Mesendoderm (in vitro differentiated cells): ENCODE results near the gene DFFA.

ENCODE experiments used
- DNase-seq: peaks from one replicate; pipeline ENCODE4 v3.0.0; 2013
- H2AK5ac ChIP-seq: 2 replicates; pipeline ENCODE4 v1.6.1; 2013; ENCODE audit warnings: low read length, inconsistent platforms
- H2BK120ac ChIP-seq: 2 replicates; pipeline ENCODE4 v1.6.1; 2013; ENCODE audit warnings: low read depth, mild to moderate bottlenecking, low read length, moderate library complexity, mixed read lengths
- H2BK15ac ChIP-seq: replicated peaks from 2 replicates; pipeline ENCODE4 v1.6.1; 2013; ENCODE audit warnings: low read depth, mild to moderate bottlenecking, moderate library complexity
- H2BK5ac ChIP-seq: 2 replicates; pipeline ENCODE4 v1.6.1; 2013; ENCODE audit warnings: low read length, inconsistent platforms
- H3K18ac ChIP-seq: 2 replicates; pipeline ENCODE4 v1.6.1; 2013; ENCODE audit warnings: mild to moderate bottlenecking, low read length, mixed read lengths
- H3K23ac ChIP-seq: one replicate; pipeline ENCODE4 v1.6.1; 2013; ENCODE audit warnings: low read length
- H3K27ac ChIP-seq: 2 replicates; pipeline ENCODE4 v1.5.1; 2013; ENCODE audit warnings: low read depth, mild to moderate bottlenecking, inconsistent platforms, low read length, moderate library complexity
- H3K27me3 ChIP-seq: 2 replicates; pipeline ENCODE4 v1.6.1; 2013; ENCODE audit warnings: low read length, control low read depth, mild to moderate bottlenecking, inconsistent platforms; ENCODE audit not compliant: insufficient read depth, poor library complexity
- H3K36me3 ChIP-seq: 2 replicates; pipeline ENCODE4 v1.6.1; 2013; ENCODE audit warnings: low read length, inconsistent platforms; ENCODE audit not compliant: control insufficient read depth, insufficient read depth
- H3K4ac ChIP-seq: one replicate; pipeline ENCODE4 v1.6.1; 2013; ENCODE audit warnings: low read depth, mild to moderate bottlenecking, low read length, moderate library complexity
- H3K4me1 ChIP-seq: 2 replicates; pipeline ENCODE4 v1.6.1; 2013; ENCODE audit warnings: low read depth, low read length, inconsistent platforms; ENCODE audit not compliant: control insufficient read depth
- H3K4me2 ChIP-seq: 2 replicates; pipeline ENCODE4 v1.6.1; 2013; ENCODE audit warnings: low read length
- H3K4me3 ChIP-seq: 2 replicates; pipeline ENCODE4 v1.5.1; 2013; ENCODE audit warnings: mild to moderate bottlenecking, low read length
- H3K56ac ChIP-seq: one replicate; pipeline ENCODE4 v1.6.1; 2013; ENCODE audit warnings: low read length
- H3K79me1 ChIP-seq: 2 replicates; pipeline ENCODE4 v1.6.1; 2013; ENCODE audit warnings: low read length, inconsistent platforms
- H3K79me2 ChIP-seq: 2 replicates; pipeline ENCODE4 v1.6.1; 2013; ENCODE audit warnings: mild to moderate bottlenecking, low read length; ENCODE audit not compliant: control insufficient read depth, insufficient read depth
- H3K9ac ChIP-seq: 2 replicates; pipeline ENCODE4 v1.6.1; 2013; ENCODE audit warnings: low read length, inconsistent platforms
- H4K5ac ChIP-seq: one replicate; pipeline ENCODE4 v1.6.1; 2013; ENCODE audit warnings: low read length
- H4K8ac ChIP-seq: one replicate; pipeline ENCODE4 v1.6.1; 2013; ENCODE audit warnings: low read depth, mild to moderate bottlenecking, control low read depth, low read length, moderate library complexity
- WGBS: extraction: QIAGEN DNeasy Blood & Tissue Kit; methylation state at CpG from one replicate; pipeline ENCODE4 v1.1.7; 2013; ENCODE audit warnings: low lambda C conversion rate, missing lambda C conversion rate; ENCODE audit not compliant: insufficient coverage; ENCODE audit errors: extremely low coverage; 5-methylcytosine and 5-hydroxymethylcytosine counted together

DFFA gene

DNA sequence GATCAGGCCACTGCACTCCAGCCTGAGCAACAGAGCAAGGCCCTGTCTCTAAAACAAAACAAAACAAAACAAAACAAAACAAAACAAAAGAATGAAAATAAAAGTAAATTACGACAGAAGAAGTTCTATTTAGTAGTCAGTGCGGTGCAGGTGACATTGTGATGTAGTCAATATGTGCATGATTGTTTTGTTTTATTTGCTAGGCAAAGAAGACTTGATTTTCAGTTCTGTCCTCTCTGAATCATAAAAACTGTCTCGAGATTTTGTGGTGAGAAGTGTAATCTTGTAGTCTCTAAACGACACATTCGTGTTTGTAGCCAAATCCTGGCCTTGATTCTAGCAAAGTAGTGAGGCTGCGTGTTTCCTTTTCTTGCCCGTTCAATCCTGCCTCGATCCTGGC lies 25.9 kb upstream of the DFFA start:
- Histone ChIP-seq H3K27me3 (no peaks in the 10 kb centered on the region), H2BK15ac (no peak overlapping the region), H3K4me3 (no peak overlapping the region), H3K9ac (no peak overlapping the region), H3K79me1 (peaks cover 9% of the 10 kb centered on the region), H2BK120ac (no peak overlapping the region), H3K79me2 (peaks cover 10% of the 10 kb centered on the region), H4K8ac (no peak overlapping the region), H3K23ac (no peak overlapping the region), H3K56ac (no peak overlapping the region), H2BK5ac (no peak overlapping the region), H3K18ac (no peak overlapping the region), H3K4me2 (no peak overlapping the region), H4K5ac (no peak overlapping the region), H3K27ac (no peak overlapping the region), H3K36me3 (peaks cover 2% of the 10 kb centered on the region), H3K4ac (no peak overlapping the region), H3K4me1 (peaks cover 2% of the 10 kb centered on the region), H2AK5ac (no peak overlapping the region)
- DNase-seq: no peak
- no CpG with 5 or more reads among the region's 8 CpGs for WGBS

DNA sequence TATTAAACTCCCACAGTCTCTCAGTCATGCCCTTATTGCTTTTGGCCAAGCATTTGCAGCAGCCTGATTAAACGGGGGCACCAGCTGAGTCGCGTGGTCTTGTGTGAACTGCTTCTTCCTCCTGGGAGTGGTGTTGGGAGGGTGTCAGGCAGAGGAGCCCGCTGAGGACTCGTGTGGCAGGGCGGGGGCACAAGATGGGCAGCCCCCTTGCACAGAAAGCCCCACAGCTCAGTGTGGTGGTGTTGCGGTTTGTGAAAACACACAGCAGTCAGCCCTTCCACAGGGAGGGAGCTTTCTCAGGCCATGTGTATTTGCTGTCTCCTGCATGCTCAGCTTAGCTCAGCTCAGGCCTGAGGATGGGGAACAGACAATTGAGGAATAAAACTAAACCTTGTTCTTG lies 24.8 kb upstream of the DFFA start:
- Histone ChIP-seq H2BK120ac (no peak overlapping the region), H3K9ac (no peak overlapping the region), H3K4me2 (no peak overlapping the region), H4K8ac (no peak overlapping the region), H3K79me2 (peaks cover 13% of the 10 kb centered on the region), H3K27ac (no peak overlapping the region), H2BK15ac (no peak overlapping the region), H3K4ac (no peak overlapping the region), H4K5ac (no peak overlapping the region), H3K27me3 (no peaks in the 10 kb centered on the region), H3K56ac (no peak overlapping the region), H2AK5ac (no peak overlapping the region), H3K4me3 (no peak overlapping the region), H3K36me3 (peaks cover 2% of the 10 kb centered on the region), H3K23ac (no peak overlapping the region), H3K79me1 (peaks cover 15% of the 10 kb centered on the region), H3K4me1 (peaks cover 2% of the 10 kb centered on the region), H2BK5ac (no peak overlapping the region), H3K18ac (no peak overlapping the region)
- WGBS: no CpG with 5 or more reads among the region's 7 CpGs
- DNase-seq: no peak

DNA sequence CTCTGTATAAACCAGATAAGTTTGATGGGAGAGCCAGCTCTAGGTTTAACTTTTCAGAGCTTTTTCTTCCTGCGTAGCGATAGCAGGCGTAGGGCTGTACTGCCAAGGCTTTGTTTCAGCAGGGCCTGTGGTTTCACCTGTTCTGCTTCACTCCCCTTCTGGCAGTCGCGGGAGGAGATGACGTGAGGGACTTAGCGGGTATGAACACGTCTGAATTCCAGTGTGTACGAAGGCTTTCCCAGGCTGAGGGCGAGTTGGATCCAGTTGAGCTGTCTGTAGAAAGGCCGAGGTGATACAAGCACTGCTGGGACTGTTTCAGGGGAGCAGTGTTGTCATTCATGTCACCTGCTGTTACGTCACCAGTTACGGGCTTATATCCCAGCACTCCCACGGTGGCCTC lies 23.6 kb upstream of the DFFA start:
- no CpG with 5 or more reads among the region's 14 CpGs for WGBS
- no peak overlapping the region for H3K27ac ChIP-seq
- no peak overlapping the region for H2BK5ac ChIP-seq

DNA sequence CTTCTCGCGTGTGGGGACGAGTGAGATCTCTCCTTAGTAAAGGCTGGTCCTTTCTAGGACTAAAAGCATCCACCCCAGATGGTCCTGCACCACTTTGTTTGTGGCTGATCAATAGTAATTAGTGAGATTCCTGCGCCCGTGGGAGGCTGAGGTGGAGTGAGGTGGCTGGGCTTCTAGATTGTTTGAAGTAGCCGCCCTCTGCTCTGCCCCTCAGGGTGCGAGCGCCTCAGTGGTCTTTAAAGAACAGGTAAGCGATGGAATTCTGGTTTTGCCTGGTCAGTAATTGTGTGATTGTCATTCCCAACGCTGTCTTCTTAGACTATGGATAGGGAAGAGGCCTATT lies 23.1 kb upstream of the DFFA start:
- Histone ChIP-seq H3K27me3 (no peaks in the 10 kb centered on the region), H3K9ac (no peak overlapping the region), H3K4me2 (no peak overlapping the region), H4K8ac (no peak overlapping the region), H3K27ac (no peak overlapping the region), H2BK15ac (no peak overlapping the region), H3K4me3 (no peak overlapping the region), H2BK120ac (no peak overlapping the region), H3K18ac (no peak overlapping the region), H3K23ac (no peak overlapping the region), H2AK5ac (no peak overlapping the region), H2BK5ac (no peak overlapping the region), H3K79me2 (peaks cover 13% of the 10 kb centered on the region), H3K56ac (no peak overlapping the region), H3K4ac (no peak overlapping the region), H3K79me1 (peaks cover 15% of the 10 kb centered on the region), H4K5ac (no peak overlapping the region), H3K36me3 (peaks cover 2% of the 10 kb centered on the region), H3K4me1 (peaks cover 2% of the 10 kb centered on the region)
- no CpG with 5 or more reads among the region's 10 CpGs for WGBS
- DNase-seq: no peak

More for the DNA sequence above, 23.6 kb upstream of the DFFA start:
- H3K36me3 ChIP-seq: peaks cover 2% of the 10 kb centered on the region
- peaks cover 2% of the 10 kb centered on the region for H3K4me1 ChIP-seq
- no peaks in the 10 kb centered on the region for H3K27me3 ChIP-seq
- no peak overlapping the region for H2BK120ac ChIP-seq
- H3K18ac ChIP-seq: no peak overlapping the region
- H2BK15ac ChIP-seq: no peak overlapping the region
- H4K8ac ChIP-seq: no peak overlapping the region
- no peak overlapping the region for H3K4me2 ChIP-seq
- no peak for DNase-seq
- H3K79me2 ChIP-seq: peaks cover 13% of the 10 kb centered on the region
- peaks cover 15% of the 10 kb centered on the region for H3K79me1 ChIP-seq
- H3K9ac ChIP-seq: no peak overlapping the region
- H3K4me3 ChIP-seq: no peak overlapping the region
- no peak overlapping the region for H2AK5ac ChIP-seq
- no peak overlapping the region for H4K5ac ChIP-seq
- no peak overlapping the region for H3K56ac ChIP-seq
- H3K23ac ChIP-seq: no peak overlapping the region
- no peak overlapping the region for H3K4ac ChIP-seq

DNA sequence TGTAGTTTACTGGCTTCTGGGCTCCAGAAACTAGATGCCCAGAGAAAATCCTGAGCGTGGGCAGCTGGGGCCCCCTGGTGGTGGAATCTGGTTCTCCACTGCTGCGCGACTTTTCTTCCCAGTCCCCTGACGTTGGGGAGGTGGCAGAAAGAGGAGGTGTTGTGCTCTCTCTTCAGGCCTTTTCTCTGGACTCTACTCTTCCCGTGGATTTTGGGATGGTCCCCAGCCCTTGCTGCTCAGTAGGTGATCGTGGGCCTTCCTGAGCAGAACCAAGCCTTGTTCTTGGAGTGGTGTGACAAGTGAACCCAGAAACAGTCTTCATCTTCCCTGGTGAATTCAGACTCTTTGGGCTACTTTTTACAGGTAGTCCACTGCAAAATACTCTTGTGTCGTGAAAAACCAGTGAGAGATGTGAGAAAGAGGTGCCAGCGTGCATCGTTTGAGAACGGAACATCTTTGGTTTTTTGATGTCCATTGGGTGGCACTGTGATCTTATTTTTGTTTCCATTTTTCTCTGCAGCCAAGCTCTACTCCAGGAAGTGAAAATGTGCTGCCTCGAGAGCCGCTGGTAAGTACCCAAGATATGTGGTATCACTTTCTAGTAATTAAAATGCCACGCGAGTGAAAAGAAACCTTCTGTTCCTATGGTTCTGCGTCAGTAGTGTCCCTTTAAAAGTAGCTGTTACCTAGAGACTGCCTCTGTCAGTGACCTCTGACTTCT lies 22.6 kb upstream of the DFFA start:
- Histone ChIP-seq H3K79me2 (peaks cover 15% of the 10 kb centered on the region), H3K56ac (peak overlapping the region; percentile 51), H3K4ac (no peak overlapping the region), H3K4me2 (no peak overlapping the region), H3K4me1 (peaks cover 2% of the 10 kb centered on the region), H3K36me3 (peaks cover 2% of the 10 kb centered on the region), H3K4me3 (no peak overlapping the region), H4K5ac (no peak overlapping the region), H4K8ac (no peak overlapping the region), H2AK5ac (no peak overlapping the region), H3K23ac (no peak overlapping the region), H3K79me1 (peaks cover 16% of the 10 kb centered on the region), H3K27ac (no peak overlapping the region), H2BK5ac (no peak overlapping the region), H3K18ac (no peak overlapping the region), H2BK15ac (no peak overlapping the region), H3K27me3 (no peaks in the 10 kb centered on the region), H2BK120ac (no peak overlapping the region), H3K9ac (peak overlapping the region; percentile 43)
- WGBS: no CpG with 5 or more reads among the region's 15 CpGs
- peak; percentile 65 for DNase-seq

DNA sequence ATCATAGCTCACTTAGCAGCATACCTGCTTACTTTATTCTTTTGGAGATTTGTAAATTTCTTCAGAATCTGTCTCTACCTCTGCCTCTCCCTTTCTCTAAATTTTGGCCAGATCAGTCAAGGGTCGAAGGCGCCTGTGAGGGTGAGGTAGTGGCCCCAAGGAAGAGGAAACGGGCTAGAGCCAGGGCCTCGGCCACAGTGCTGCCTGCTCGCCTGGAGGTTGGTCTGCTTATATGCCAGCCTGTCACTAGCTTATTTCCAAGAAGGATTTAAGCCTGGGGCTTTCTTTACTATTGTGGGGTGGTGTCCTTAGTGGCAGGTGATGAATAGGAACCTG lies 22.1 kb upstream of the DFFA start:
- H3K79me2 ChIP-seq: peaks cover 17% of the 10 kb centered on the region
- no peak overlapping the region for H3K4me2 ChIP-seq
- H3K4me1 ChIP-seq: peaks cover 2% of the 10 kb centered on the region
- no peak for DNase-seq
- no peak overlapping the region for H2BK120ac ChIP-seq
- no peak overlapping the region for H3K27ac ChIP-seq
- no peak overlapping the region for H3K18ac ChIP-seq
- no peaks in the 10 kb centered on the region for H3K27me3 ChIP-seq
- H3K79me1 ChIP-seq: peaks cover 21% of the 10 kb centered on the region
- H4K5ac ChIP-seq: no peak overlapping the region
- no peak overlapping the region for H3K23ac ChIP-seq
- H2AK5ac ChIP-seq: no peak overlapping the region
- H3K56ac ChIP-seq: peak overlapping the region; percentile 25
- H2BK5ac ChIP-seq: no peak overlapping the region
- H4K8ac ChIP-seq: no peak overlapping the region
- no peak overlapping the region for H2BK15ac ChIP-seq
- no peak overlapping the region for H3K4ac ChIP-seq
- no CpG with 5 or more reads among the region's 5 CpGs for WGBS
- no peak overlapping the region for H3K4me3 ChIP-seq
- H3K9ac ChIP-seq: no peak overlapping the region
- peaks cover 2% of the 10 kb centered on the region for H3K36me3 ChIP-seq
